ENCODE results near the gene IDH2. TPM values are rescaled to one million over a fixed set of nuclear protein-coding genes. Genes with fewer than 3 reads are reported as not detected.

IDH2 gene
- total and polyA plus RNA-seq, 10 of the 15 experiments (the other 5 are each of a cell fraction or from before 2014, with no cell fraction given): 2.3 to 358 (median 242) TPM

- TF ChIP-seq, protein P1, sequence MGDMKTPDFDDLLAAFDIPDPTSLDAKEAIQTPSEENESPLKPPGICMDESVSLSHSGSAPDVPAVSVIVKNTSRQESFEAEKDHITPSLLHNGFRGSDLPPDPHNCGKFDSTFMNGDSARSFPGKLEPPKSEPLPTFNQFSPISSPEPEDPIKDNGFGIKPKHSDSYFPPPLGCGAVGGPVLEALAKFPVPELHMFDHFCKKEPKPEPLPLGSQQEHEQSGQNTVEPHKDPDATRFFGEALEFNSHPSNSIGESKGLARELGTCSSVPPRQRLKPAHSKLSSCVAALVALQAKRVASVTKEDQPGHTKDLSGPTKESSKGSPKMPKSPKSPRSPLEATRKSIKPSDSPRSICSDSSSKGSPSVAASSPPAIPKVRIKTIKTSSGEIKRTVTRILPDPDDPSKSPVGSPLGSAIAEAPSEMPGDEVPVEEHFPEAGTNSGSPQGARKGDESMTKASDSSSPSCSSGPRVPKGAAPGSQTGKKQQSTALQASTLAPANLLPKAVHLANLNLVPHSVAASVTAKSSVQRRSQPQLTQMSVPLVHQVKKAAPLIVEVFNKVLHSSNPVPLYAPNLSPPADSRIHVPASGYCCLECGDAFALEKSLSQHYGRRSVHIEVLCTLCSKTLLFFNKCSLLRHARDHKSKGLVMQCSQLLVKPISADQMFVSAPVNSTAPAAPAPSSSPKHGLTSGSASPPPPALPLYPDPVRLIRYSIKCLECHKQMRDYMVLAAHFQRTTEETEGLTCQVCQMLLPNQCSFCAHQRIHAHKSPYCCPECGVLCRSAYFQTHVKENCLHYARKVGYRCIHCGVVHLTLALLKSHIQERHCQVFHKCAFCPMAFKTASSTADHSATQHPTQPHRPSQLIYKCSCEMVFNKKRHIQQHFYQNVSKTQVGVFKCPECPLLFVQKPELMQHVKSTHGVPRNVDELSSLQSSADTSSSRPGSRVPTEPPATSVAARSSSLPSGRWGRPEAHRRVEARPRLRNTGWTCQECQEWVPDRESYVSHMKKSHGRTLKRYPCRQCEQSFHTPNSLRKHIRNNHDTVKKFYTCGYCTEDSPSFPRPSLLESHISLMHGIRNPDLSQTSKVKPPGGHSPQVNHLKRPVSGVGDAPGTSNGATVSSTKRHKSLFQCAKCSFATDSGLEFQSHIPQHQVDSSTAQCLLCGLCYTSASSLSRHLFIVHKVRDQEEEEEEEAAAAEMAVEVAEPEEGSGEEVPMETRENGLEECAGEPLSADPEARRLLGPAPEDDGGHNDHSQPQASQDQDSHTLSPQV (IDR thresholded peaks at IDR 0.05): no peak
- TF ChIP-seq RAD21 (IDR thresholded peaks at IDR 0.05; ENCODE audit: insufficient read depth, low read depth, low read length): no peak
- TF ChIP-seq NBN (IDR thresholded peaks at IDR 0.05): no peak
- no peak for TF ChIP-seq HCFC1 (IDR thresholded peaks at IDR 0.05; ENCODE audit: low read length)
Measured at GRCh38 chr15:90126596-90127435, 24.5 kb upstream of the IDH2 start (continued).

GRCh38 chr15:90126022-90126421 lies 23.8 kb upstream of the IDH2 start:
- no peaks in the 10 kb centered on the region for H3K27me3 ChIP-seq (replicated peaks in 1 of 2; ENCODE audit: control insufficient read depth in 2 of 2, insufficient read depth in 2 of 2, low read length in 1 of 2)
- H3K36me3 ChIP-seq (ENCODE audit: control insufficient read depth in 2 of 2, insufficient read depth in 2 of 2, low read length in 1 of 2): no peaks in the 10 kb centered on the region
- no peaks in the 10 kb centered on the region for H3K79me2 ChIP-seq (ENCODE audit: control insufficient read depth, insufficient read depth, low read length)
- no peak overlapping the region for H3K27ac ChIP-seq (ENCODE audit: control insufficient read depth, insufficient read depth)
- H2AFZ ChIP-seq (ENCODE audit: control insufficient read depth, low read depth, low read length): no peak overlapping the region
- WGBS (ENCODE audit: insufficient coverage, insufficient replicate concordance, low lambda C conversion rate, missing lambda C conversion rate): 57% methylated on average over 6 of the region's 6 CpGs
- ATAC-seq (no peak), DNase-seq (ENCODE audit: low read depth, low spot score) (no peak), FAIRE-seq (no peak)
- SMC1A ChIA-PET (ENCODE audit: uncharacterized antibody, unreplicated experiment): no interaction called here
- in situ Hi-C loops (cut with MboI) (no loop called here), intact Hi-C loops (cut with micrococcal nuclease; ENCODE audit: unreplicated experiment) (no loop called here)
- H3K4me3 ChIP-seq: no peak overlapping the region
- BruUV-seq (replicated peaks): no TSS peak
- H4K20me1 ChIP-seq (ENCODE audit: control insufficient read depth, insufficient read depth): no peaks in the 10 kb centered on the region
- no peaks in the 10 kb centered on the region for H3K9me3 ChIP-seq (replicated peaks; ENCODE audit: control insufficient read depth, insufficient read depth, low read length)
- CTCF ChIA-PET: no interaction called here
- POLR2A ChIA-PET: interaction anchor here (0.6 kb wide), 1 partner anchor 80 kb away, joined by 3 read pairs; no protein-coding TSS in a partner anchor
- H3K9ac ChIP-seq (ENCODE audit: control insufficient read depth, insufficient read depth, low read length): no peak overlapping the region
- peaks cover 3% of the 10 kb centered on the region; the same call in 1 of the 2 replicates for H3K4me1 ChIP-seq (ENCODE audit: control insufficient read depth, insufficient read depth, low read length)
- no peak for TF ChIP-seq STAT1 (conservative IDR thresholded peaks at IDR 0.05)
- RAD21 ChIA-PET (ENCODE audit: unreplicated experiment): no interaction called here
- H3K4me2 ChIP-seq (ENCODE audit: control insufficient read depth, insufficient read depth): no peak overlapping the region

All from GM12878 (cell line).